Epithelial cell of proximal tubule (primary cell): Measurements from ENCODE around the gene TGFBR3. TPM values are rescaled to one million over a fixed set of nuclear protein-coding genes. Genes with fewer than 3 reads are reported as not detected.

Experiments used
- DNase-seq: peaks from one replicate; pipeline ENCODE4 v3.0.0-alpha.2; 2011; ENCODE audit warnings: low read depth
- H3K4me3 ChIP-seq: 2 replicates; pipeline ENCODE4 v1.5.1; 2011; ENCODE audit warnings: low read depth, mild to moderate bottlenecking, low read length
- CTCF ChIP-seq: conservative IDR thresholded peaks from 2 replicates; pipeline ENCODE4 v1.5.1; 2012; ENCODE audit warnings: low read depth, mild to moderate bottlenecking, low read length
- total RNA-seq: library from RNA; depleted of rRNA; stranded (reverse); fragments of >200 nt; gene quantifications from 2 replicates; pipeline ENCODE4 v1.2.3, GENCODE V29; 2015

Gene TGFBR3
- total RNA-seq, 1 donor from 2014 or later = 6.9 TPM

DNA sequence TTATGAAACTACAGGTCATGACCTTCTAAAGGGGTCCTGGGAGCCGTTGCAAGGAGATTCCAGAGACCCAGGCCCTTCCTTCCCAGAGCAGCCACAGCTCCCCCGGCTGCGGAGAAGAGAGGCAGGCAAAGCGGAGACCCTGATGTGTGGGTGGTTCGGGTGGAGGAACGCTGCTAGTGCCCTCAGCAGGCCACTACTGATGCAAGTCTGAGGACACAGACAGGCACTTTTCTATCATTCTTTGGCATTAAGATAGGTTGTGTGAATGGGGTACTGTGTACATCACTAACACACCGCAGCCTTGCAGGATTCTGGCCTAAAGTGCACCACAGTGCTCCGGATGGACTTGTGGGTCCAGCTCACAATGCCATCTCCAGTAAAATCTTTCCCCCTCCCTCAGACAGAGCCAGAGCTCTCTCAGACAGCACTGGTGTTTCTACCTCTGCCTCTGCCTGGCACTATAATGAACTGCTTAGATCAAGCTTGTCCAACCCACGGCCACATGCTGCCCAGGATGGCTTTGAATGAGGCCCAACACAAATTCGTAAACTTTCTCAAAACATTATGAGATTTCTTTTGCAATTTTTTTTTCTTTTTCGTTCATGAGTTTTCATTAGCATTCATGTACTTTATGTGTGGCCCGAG, 121.4 kb downstream of the TGFBR3 start:
- no peak overlapping the region for H3K4me3 ChIP-seq
- no peak for TF ChIP-seq CTCF
- no peak for DNase-seq

DNA sequence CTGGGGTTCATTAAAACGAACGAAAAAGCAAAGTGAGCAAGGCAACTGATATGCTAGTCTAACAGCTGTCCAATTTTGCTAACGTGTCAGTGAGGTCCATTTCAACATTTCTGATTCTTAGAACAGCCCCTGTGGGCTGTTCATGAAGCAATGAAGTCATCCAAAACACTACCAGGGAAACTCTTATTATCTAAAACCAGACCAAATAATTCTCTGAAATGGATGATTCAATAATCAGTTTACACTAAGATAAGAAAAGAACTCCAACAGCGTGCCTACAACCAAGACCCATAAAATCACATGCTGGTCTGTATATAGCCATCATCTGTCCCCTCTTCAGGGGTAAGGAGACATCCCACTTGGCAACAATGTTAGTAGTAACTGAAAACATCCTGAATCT, 122.7 kb downstream of the TGFBR3 start:
- no peak for DNase-seq
- H3K4me3 ChIP-seq = no peak overlapping the region
- TF ChIP-seq CTCF = no peak

DNA sequence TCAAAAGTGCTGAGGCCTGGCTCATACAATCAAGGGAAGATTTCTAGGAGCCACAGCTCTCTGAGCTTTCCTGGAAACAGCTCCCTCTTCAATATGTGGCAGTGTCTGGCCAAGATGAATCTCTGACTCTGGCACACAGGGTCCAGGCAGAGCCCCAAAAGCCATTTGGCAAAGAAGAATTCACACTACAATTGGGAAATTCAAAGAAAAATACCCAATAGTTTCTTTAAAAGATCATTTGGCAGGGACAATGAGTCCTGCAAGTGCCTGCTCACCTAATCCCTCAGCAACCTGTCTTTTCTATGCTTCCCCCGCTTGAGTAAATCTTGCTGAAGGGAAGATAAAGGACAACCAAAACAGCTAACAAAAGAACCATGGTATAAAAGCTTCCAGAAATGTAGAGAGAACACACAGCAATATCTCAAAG, 124.6 kb downstream of the TGFBR3 start:
- H3K4me3 ChIP-seq = no peak overlapping the region
- TF ChIP-seq CTCF = no peak
- no peak for DNase-seq

GRCh38 chr1:91760512-91760911, 125.4 kb downstream of the TGFBR3 start:
- no peak overlapping the region for H3K4me3 ChIP-seq
- DNase-seq = no peak
- TF ChIP-seq CTCF = no peak

DNA sequence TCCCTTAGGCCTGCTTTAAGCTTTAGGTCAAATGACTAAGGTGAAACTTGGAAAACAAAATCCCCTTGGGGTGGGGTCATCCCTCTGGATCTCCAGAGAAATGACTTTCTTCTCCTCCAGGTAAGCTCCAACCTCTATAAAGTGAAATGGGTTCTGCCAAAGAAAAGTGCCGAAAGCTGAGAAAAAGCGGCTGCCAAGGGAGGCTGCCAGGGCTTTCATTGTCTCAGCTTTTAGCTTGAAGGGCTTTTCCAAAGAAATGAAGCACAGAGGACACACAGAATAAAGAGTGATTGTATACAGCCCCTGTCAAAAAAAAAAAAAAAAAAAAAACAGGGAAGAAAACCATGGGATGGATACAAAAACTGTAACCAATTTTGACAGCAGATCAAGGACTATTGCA, 126.9 kb downstream of the TGFBR3 start:
- TF ChIP-seq CTCF = no peak
- no peak for DNase-seq
- H3K4me3 ChIP-seq = no peak overlapping the region

- no peak overlapping the region for H3K4me3 ChIP-seq
- no peak for TF ChIP-seq CTCF
- no peak for DNase-seq
Observed at GRCh38 chr1:91757763-91758460, 128.0 kb downstream of the TGFBR3 start.
